Activated gamma-delta T cell treated with Interleukin-2 at 50 U/mL for 16 hours (primary cell): Measurements from ENCODE around the gene BTRC.

ENCODE experiments used
- DNase-seq: peaks from one replicate; pipeline ENCODE4 v3.0.0-alpha.2; 2020

The BTRC gene

GRCh38 chr10:101550965-101551364 is 197.0 kb downstream of the BTRC start:
- no peak for DNase-seq

GRCh38 chr10:101552442-101552841 is 198.5 kb downstream of the BTRC start:
- DNase-seq = no peak

- DNase-seq = no peak
These were observed 203.6 kb downstream of the BTRC start for GRCh38 chr10:101557541-101557940.

GRCh38 chr10:101558204-101558603 is 204.2 kb downstream of the BTRC start:
- DNase-seq = no peak

DNA sequence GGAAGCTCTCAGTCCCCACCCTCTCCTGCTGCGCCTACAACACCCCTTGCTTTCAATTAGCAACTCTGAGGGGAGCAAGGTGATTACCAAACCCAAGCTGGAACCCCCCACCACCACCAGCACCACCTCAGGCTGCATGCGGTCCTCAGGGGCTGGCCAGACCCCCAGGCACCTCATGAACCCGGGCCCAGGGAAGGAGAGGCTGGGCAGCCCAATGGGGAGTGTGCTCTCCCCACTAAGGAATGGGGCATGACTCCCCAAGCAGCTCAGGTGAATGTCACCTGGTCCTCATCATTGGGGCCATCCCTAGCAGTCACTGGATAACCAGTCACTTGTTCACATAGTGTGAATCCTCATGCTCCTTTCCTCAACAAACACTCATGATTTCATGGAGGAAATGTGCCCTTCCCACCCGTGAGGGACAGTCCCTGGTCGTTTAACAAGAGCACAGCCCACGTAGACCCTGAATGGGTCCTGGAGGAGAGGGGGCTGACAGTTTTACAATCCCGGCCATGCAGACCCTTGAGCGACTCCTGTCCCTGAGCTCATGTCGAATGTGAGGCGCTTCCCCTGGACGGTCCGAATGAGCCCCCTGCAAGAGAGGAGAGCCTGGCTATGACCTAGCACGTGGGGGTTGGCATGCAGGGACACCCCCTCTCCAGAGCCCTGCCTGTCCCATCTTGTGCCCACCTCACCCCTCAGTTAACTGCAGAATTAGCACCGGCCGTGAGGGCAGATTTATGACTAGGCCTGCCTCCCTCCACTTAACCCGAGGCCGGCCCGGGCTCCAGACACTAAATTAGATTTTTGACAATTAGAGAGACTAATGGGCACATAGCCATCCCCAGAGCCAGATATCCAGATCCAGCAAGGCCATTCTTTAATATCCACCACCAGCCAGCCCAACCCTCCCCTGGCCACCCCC is 205.0 kb downstream of the BTRC start:
- no peak for DNase-seq

DNA sequence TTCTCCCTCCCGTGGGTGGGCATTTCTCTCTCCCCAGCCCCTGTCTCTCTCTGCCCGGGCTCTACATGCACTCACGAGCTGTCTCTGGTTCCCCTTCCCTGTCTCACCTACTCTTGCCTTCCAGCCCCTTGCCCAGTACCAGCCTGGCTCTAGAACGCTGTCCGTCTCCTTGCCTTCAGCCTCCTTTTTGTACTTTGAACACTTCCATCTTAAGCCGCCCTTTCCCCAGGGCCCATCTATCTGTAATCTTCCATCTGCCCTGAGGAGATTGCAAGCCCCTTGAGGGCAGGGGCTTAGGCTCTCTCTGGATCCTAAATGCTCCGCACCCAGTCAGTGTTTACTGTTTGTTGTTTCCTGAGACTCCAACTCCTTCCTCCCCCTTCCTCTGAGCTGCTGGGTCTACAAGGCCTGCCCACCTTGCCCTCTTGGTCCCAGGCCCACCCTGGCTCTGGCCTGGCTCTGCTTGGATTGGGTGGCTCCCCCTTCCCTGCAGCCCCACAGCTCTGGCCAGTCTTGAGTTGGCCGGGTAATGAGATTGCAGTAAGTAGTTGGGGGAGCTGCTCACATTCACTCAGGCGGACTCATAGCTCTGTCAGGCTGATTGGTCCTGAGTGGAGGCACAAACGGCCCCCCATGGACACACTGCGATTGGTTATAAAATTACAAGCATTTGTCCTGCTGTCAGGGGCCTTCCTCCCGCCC is 205.8 kb downstream of the BTRC start:
- no peak for DNase-seq

GRCh38 chr10:101560298-101561067 is 206.5 kb downstream of the BTRC start:
- DNase-seq = no peak

- no peak for DNase-seq
These were observed 207.3 kb downstream of the BTRC start for GRCh38 chr10:101561068-101561915.

DNA sequence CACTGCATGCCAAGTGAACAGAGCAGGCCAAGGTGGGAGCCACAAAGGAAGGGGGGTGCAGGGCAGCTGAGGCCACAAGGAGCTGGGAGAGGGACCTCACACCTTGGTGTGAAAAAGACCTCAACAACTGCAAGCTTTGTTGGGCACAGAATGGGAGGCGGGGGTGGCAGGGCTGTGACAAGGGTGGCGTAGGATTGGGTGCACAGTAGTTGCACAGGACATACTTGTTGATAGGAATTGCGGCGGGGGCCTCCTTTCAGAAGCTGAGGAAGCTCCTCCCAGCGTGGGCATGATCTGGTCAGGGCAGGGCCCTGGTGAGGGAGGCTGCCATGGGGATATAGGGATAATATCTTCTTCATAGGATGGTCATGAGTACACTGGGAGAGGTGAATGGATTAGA is 208.3 kb downstream of the BTRC start:
- DNase-seq = no peak

GRCh38 chr10:101563007-101563406 is 209.0 kb downstream of the BTRC start:
- DNase-seq = no peak

DNA sequence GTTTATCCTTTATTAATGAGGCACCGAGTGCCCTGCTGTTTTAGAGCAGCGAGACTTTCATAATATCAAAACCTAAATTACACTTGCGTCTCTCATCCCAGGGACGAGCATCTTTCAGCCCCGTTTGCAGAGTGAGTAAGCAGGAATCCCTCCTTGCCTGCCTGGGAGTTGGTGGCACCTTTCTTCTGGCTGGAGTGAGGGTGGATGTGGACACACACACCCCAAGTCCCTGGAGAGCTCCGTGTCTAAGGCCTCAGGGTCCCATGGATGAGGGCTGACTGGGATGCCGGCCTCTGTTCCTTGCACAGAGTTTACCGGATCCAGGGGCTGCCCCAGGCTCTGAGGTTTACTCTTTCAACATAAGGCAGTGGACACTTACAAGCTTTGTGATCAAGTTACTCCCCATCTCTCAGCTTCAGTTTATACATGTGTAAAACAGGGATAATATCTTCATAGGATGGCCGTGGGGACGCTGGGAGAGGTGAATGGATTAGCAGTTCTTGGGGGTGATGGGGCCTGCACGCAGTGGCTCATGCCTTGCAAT is 209.6 kb downstream of the BTRC start:
- DNase-seq = no peak

DNA sequence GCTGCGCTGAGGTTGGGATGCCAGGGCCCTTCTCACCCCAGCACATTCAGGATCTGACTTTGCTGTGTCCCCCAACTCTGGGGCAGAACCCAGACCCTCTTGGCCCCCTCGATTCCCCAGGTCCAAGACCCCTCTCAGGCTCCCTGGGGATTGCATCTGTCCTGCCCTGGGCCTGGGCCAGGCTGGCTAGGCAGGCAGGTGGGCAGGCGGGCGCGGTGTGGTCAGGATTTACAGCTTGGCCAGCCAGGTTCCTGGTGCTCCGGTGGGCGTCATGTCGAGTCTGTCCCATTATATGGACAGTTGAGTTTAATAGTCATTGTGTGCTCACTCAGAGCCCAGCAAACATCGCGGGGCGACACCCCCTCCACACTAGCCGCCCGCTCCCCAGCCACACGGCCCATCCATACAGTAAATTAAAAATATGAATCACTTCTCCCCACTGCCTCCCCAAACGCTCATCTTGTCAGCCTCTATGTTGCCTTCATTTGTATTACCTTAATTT is 210.6 kb downstream of the BTRC start:
- DNase-seq = no peak

GRCh38 chr10:101565370-101565900 is 211.5 kb downstream of the BTRC start:
- no peak for DNase-seq

DNA sequence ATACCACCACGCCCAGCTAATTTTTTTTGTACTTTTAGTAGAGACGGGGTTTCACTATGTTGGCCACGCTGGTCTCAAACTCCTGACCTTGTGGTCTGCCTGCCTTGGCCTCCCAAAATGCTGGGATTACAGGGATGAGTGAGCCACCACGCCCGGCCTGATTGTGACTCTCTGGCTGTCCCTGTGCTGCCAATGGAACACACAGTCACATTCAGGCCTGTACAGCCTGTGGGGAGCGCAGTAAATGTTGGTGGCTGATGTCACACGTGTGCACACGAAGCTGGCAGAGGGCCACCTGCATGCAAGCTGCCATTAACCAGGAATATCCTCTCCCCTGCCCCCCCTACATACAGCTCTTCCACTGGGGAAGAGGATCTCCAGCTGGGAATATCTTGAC is 212.0 kb downstream of the BTRC start:
- DNase-seq = no peak

- no peak for DNase-seq
These were observed 212.6 kb downstream of the BTRC start for GRCh38 chr10:101566333-101567164.

GRCh38 chr10:101567165-101568006 is 213.4 kb downstream of the BTRC start:
- DNase-seq = no peak

DNA sequence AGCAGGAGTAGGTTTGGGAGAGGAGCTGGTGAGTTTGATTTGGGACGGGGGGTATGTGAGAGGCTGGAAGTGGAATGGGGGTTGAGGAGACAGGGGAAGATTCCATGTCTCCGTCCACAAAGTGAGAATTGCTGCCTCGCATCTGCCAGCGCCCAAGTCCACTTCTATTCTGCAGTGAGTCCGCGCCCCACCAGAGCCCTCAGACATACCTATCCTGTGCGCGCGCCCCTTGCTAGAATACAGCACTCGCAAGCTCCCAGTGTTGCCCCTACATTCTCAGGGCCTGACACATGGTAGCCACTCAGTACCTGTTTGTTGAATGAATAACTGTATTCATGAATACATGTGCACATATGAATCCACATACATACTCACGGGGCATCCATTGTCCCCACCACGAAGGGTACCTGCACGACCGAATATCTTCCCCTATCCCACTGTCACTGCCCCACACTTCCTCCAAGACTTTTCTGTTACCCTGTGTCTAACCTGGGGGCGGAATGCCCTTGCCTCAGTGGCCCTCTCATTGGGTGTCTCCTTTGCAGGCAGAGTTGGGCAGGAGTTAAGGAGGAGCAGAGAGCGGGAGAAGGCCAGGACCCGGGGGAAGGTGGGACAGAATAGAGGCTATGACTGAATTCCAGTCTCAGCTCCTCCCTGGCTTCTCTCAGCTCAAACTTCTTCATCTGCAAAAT is 214.2 kb downstream of the BTRC start:
- no peak for DNase-seq

DNA sequence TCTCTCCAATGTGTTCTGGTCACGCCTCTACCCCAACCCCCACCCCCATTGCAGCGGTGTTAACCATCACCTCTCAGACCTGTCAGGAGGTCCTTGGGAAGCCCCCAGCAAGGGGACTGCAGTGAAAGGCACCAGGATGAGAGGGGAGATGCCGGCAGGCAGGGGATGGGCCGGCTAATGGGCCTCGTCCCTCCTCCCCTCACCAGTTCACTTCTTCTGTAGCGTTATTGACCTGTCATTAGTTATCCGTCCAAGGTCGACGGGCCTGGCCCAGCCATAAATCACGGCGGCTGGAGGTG is 215.3 kb downstream of the BTRC start:
- DNase-seq = no peak
